ENCODE results near the gene ERICH6.
"Not testable (repeated sequence)": the region's sequence is repeated elsewhere in the genome, so short reads cannot be mapped to it uniquely, and the experiment has no call there.

The ERICH6 gene

GRCh38 chr3:150682279-150682678, 21.4 kb downstream of the ERICH6 start:
- no peak for DNase-seq (ENCODE audit: low read depth in 2 of 2, low spot score in 1 of 2)

DNA sequence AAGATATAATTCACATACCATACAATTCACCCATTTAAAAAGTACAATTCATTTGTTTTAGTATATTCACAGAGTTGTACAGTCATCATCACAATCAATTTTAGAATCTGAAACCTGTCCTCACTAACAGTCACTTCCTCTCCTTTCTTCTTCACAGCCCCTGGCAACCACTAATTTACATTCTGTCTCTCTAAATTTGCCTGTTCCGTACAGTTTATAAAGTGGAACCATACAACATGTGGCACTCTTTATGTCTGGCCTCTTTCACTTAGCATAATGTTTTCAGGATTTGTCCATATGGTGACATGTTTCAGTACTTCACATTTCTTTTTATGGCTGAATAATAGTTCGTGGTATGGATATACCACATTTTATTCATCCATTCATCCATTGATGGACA, 22.7 kb downstream of the ERICH6 start:
- DNase-seq (ENCODE audit: low read depth in 2 of 2, low spot score in 1 of 2): no peak

- no peak for DNase-seq (ENCODE audit: low read depth in 2 of 2, low spot score in 1 of 2)
Measured at GRCh38 chr3:150680562-150680961, 23.2 kb downstream of the ERICH6 start.

- DNase-seq (ENCODE audit: low read depth in 2 of 2, low spot score in 1 of 2): no peak
Measured at GRCh38 chr3:150675587-150675986, 28.1 kb downstream of the ERICH6 start.

DNA sequence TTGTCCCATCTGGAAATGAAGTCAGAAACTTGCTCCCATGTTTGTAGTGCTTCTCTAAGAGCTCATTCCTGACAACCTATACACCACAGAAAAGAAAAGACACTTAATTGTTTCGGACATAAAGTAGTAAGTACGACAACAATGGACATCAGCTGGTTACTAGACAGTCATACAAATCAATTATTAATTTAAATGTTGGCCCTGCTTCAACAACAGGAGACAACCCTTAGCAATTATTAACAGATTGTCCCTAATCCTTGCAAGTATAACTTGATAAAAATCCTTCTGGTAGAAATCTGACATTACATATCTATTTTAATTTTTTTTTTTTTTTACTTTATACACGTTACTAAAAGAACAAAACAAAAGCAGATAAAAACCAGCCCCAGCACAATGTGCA, 29.8 kb downstream of the ERICH6 start:
- DNase-seq (ENCODE audit: low read depth in 2 of 2, low spot score in 1 of 2): no peak

GRCh38 chr3:150666167-150666566, 37.6 kb downstream of the ERICH6 start:
- no peak for DNase-seq (ENCODE audit: low read depth in 2 of 2, low spot score in 1 of 2)

DNA sequence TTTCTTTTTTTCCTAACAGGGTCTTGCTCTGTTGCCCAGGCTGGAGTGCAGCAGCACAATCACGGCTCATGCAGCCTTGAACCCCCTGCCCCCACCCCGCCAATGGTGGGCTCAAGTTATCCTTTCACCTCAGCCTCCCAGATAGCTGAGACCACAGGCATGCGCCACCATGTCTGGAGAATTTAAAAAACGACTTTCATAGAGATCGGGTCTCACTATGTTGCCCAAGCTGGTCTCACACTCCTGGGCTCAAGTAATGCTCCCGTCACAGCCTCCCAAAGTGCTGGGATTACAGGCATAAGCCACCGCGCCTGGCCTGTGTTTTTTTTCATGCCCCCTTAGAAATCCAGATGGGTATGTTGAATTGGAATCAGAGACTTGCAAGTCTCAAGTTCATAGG, 40.3 kb downstream of the ERICH6 start:
- no peak for DNase-seq (ENCODE audit: low read depth in 2 of 2, low spot score in 1 of 2)

GRCh38 chr3:150662410-150663200, 41.1 kb downstream of the ERICH6 start:
- DNase-seq (ENCODE audit: low read depth in 2 of 2, low spot score in 1 of 2): no peak

DNA sequence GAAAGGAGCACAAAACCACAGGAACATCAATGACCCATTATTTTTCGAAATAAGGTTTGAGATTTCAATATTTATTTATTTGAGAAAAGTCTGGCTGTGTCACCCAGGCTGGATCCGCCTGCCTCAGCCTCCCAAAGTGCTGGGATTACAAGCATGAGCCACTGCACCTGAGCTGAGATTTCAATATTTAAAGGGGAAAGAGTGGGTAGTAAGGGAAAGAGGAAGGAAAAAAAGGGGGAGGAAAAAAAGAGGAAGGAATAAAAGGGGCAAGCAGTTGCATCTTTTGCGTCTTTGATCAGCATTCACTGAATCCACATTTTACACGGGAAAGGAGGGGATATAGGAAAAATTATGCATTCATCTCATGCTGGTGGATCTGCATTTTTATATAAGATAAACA, 47.4 kb downstream of the ERICH6 start:
- DNase-seq (ENCODE audit: low read depth in 2 of 2, low spot score in 1 of 2): no peak

GRCh38 chr3:150653110-150653561, 50.6 kb downstream of the ERICH6 start:
- DNase-seq (ENCODE audit: low read depth in 2 of 2, low spot score in 1 of 2): no peak

GRCh38 chr3:150640256-150640655, 63.5 kb downstream of the ERICH6 start:
- no peak for DNase-seq (ENCODE audit: low read depth in 2 of 2, low spot score in 1 of 2)

GRCh38 chr3:150639262-150639661, 64.5 kb downstream of the ERICH6 start:
- DNase-seq (ENCODE audit: low read depth in 2 of 2, low spot score in 1 of 2): no peak

DNA sequence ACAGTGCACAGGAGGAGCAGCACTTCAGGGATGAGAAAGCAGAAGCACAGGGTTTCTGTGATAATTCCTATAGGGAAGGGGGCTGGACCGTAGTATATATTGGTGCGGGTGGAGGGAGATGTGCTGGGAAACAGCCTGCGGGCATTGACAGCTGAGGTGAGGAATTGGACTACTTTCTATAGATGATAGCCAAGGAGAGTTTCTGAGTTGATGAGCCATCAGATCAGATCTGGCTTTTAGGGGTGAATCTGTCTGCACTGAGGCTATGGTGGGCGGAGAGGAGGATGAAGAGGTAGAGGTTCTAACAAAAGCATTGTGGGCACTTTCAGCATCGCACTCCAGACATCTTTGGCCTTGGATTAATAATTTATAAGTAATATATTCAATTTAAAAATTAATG, 67.5 kb downstream of the ERICH6 start:
- no peak for DNase-seq (ENCODE audit: low read depth in 2 of 2, low spot score in 1 of 2)

GRCh38 chr3:150635526-150635925, 68.2 kb downstream of the ERICH6 start:
- DNase-seq (ENCODE audit: low read depth in 2 of 2, low spot score in 1 of 2): no peak

- no peak for DNase-seq (ENCODE audit: low read depth in 2 of 2, low spot score in 1 of 2)
Measured at GRCh38 chr3:150635076-150635475, 68.6 kb downstream of the ERICH6 start.

GRCh38 chr3:150631515-150632221, 72.1 kb downstream of the ERICH6 start:
- DNase-seq (ENCODE audit: low read depth in 2 of 2, low spot score in 1 of 2): no peak

- no peak for DNase-seq (ENCODE audit: low read depth in 2 of 2, low spot score in 1 of 2)
Measured at GRCh38 chr3:150627557-150627956, 76.2 kb downstream of the ERICH6 start.

DNA sequence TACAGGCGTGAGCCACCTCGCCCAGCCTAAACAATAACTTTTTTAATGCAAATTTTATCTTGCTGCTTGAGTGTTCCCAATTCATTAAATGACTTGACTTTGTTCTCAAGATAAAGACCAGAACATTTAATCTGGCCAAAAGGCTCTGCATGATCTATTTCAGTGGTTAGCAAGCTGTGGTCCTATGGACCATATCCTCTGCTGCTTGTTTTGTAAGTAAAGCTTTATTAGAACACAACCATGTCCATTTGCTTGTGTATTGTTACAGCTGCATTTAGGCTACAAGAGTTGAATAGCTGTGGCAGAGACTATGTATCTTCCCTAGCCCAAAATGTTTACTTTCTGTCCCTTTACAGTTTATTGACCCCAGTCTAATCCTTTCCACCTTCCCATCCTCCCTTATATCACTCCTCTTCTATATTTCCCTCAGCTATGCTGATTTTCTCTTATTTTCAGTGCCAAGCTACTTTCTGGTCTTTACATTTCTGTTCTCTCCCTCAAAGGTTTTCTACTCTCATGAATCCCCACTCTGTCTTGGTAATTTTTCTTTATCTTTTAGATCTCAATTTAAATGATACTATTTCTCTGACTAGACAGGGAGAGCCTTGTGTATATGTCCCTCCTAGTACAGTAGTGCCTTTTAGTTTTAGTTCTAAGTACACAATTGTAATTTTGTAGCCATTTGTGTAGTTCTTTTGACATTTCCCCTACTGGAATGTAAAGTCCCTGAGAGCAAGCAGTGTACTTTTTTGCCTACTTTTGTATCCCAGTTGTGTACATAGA, 77.4 kb downstream of the ERICH6 start:
- DNase-seq (ENCODE audit: low read depth in 2 of 2, low spot score in 1 of 2): no peak

GRCh38 chr3:150623945-150624344, 79.8 kb downstream of the ERICH6 start:
- no peak for DNase-seq (ENCODE audit: low read depth in 2 of 2, low spot score in 1 of 2)

- DNase-seq (ENCODE audit: low read depth in 2 of 2, low spot score in 1 of 2): not testable (repeated sequence)
Measured at GRCh38 chr3:150622955-150623354, 80.8 kb downstream of the ERICH6 start.

GRCh38 chr3:150620002-150620689, 83.6 kb downstream of the ERICH6 start:
- no peak for DNase-seq (ENCODE audit: low read depth in 2 of 2, low spot score in 1 of 2)
